MCF 10A (cell line): ENCODE results near the gene RARS1. TPM values are rescaled to one million over a fixed set of nuclear protein-coding genes. Genes with fewer than 3 reads are reported as not detected.

Experiments
- BruUV-seq: library from RNA; stranded (reverse); fragments of 400-500 nt; replicated peaks from 2 replicates; lab custom pipeline; 2021; lab: Mats Ljungman, UMichigan
- CTCF ChIA-PET: fragments of 300-600 bp; sonication (Branson Sonifier 250); formaldehyde crosslinking; extraction: SDS; loops from one replicate; lab custom pipeline; 2021; ENCODE audit warnings: antibody characterized with exemption, inconsistent platforms; lab: Yijun Ruan, JAX
- POLR2A ChIA-PET: fragments of 300-600, 350-650 bp; sonication (Branson Sonifier 250); formaldehyde crosslinking; extraction: SDS; loops from one replicate; lab custom pipeline; 2020; ENCODE audit warnings: antibody characterized with exemption, inconsistent platforms; lab: Yijun Ruan, JAX
- DNase-seq: peaks from one replicate; pipeline ENCODE4 v3.0.0-alpha.2; 2018; ENCODE audit not compliant: unreplicated experiment
- H3K27ac Mint-ChIP-seq: one replicate; pipeline ENCODE4 v1.8.0; 2022; ENCODE audit warnings: mild to moderate bottlenecking, low read depth, mixed read lengths; ENCODE audit not compliant: unreplicated experiment
- H3K27me3 Mint-ChIP-seq: one replicate; pipeline ENCODE4 v1.8.0; 2022; ENCODE audit warnings: mixed read lengths; ENCODE audit not compliant: insufficient read depth, unreplicated experiment
- H3K36me3 Mint-ChIP-seq: one replicate; pipeline ENCODE4 v1.8.0; 2022; ENCODE audit warnings: mild to moderate bottlenecking, moderate library complexity, mixed read lengths; ENCODE audit not compliant: insufficient read depth, unreplicated experiment
- H3K4me1 Mint-ChIP-seq: one replicate; pipeline ENCODE4 v1.8.0; 2022; ENCODE audit warnings: mixed read lengths; ENCODE audit not compliant: insufficient read depth, unreplicated experiment
- H3K4me3 Mint-ChIP-seq: one replicate; pipeline ENCODE4 v1.8.0; 2022; ENCODE audit warnings: mild to moderate bottlenecking, moderate library complexity, mixed read lengths; ENCODE audit not compliant: unreplicated experiment
- H3K9me3 Mint-ChIP-seq: one replicate; pipeline ENCODE4 v1.8.0; 2022; ENCODE audit warnings: mixed read lengths; ENCODE audit not compliant: unreplicated experiment
- intact Hi-C: fragments of 100-400 bp; cut with micrococcal nuclease; formaldehyde crosslinking; loops from 2 replicates; pipeline ENCODE4 v1.14.1; 2022
- total RNA-seq: library from RNA; stranded (reverse); gene quantifications from 2 replicates; pipeline ENCODE4 v1.2.3, GENCODE V29; 2022
- TF ChIP-seq, protein P1 (sequence below): fragments of 200-600 bp; IDR thresholded peaks from one replicate; pipeline ENCODE4 v1.8.0; 2022; ENCODE audit warnings: antibody characterized with exemption, mild to moderate bottlenecking; ENCODE audit not compliant: unreplicated experiment

The RARS1 gene
- total RNA-seq, 1 experiment from 2014 or later: 127 TPM

DNA sequence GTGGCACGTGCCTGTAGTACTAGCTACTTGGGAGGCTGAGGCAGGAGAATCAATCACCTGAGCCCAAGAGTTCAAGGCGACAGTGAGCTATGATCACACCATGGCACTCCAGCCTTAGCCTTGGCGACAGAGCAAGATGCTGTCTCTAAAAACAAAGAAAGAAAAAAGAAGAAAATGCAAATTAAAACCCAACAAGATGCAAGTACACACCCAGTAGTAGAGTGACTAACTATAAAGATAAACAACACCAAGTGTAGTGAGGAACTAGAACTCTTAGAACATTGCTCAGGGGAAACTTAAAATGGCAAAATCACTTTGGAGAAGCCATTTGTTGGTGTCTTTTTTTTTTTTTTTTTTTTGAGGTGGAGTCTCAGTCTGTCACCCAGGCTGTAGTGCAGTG, 34.7 kb upstream of the RARS1 start:
- DNase-seq: no peak
- no peak overlapping the region for H3K4me3 Mint-ChIP-seq
- BruUV-seq: no TSS peak
- peaks cover 75% of the 10 kb centered on the region for H3K36me3 Mint-ChIP-seq
- no peaks in the 10 kb centered on the region for H3K27me3 Mint-ChIP-seq
- ChIA-PET POLR2A (no interaction called here), CTCF (interaction anchor here (0.7 to 2.4 kb wide), 3 partner anchors 29 to 182 kb away, joined by 3 to 7 read pairs (median 4); no protein-coding TSS in a partner anchor)
- intact Hi-C loops: no loop called here
- no peaks in the 10 kb centered on the region for H3K9me3 Mint-ChIP-seq
- TF ChIP-seq, protein P1, sequence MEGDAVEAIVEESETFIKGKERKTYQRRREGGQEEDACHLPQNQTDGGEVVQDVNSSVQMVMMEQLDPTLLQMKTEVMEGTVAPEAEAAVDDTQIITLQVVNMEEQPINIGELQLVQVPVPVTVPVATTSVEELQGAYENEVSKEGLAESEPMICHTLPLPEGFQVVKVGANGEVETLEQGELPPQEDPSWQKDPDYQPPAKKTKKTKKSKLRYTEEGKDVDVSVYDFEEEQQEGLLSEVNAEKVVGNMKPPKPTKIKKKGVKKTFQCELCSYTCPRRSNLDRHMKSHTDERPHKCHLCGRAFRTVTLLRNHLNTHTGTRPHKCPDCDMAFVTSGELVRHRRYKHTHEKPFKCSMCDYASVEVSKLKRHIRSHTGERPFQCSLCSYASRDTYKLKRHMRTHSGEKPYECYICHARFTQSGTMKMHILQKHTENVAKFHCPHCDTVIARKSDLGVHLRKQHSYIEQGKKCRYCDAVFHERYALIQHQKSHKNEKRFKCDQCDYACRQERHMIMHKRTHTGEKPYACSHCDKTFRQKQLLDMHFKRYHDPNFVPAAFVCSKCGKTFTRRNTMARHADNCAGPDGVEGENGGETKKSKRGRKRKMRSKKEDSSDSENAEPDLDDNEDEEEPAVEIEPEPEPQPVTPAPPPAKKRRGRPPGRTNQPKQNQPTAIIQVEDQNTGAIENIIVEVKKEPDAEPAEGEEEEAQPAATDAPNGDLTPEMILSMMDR: no peak
- H3K4me1 Mint-ChIP-seq: no peaks in the 10 kb centered on the region
- no peak overlapping the region for H3K27ac Mint-ChIP-seq

DNA sequence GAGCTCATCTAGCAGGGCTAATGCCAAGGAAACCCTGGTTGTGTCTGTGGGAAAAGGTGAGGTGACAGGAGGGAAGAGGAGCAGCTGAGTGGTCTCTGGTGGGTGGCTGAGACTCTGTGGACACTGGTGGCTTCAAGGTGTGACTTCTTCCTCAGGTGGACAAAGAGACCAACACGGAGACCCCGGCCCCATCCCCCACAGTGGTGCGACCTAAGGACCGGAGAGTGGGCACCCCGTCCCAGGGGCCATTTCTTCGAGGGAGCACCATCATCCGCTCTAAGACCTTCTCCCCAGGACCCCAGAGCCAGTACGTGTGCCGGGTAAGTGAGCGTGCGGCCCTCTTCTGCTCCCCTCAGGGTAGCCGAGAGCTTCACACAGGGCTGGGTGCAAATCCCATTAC, 31.1 kb upstream of the RARS1 start:
- no peak overlapping the region for H3K4me3 Mint-ChIP-seq
- no TSS peak for BruUV-seq
- TF ChIP-seq, protein P1: no peak
- H3K27me3 Mint-ChIP-seq: no peaks in the 10 kb centered on the region
- no peak for DNase-seq
- no peaks in the 10 kb centered on the region for H3K9me3 Mint-ChIP-seq
- intact Hi-C loops: no loop called here
- no peaks in the 10 kb centered on the region for H3K4me1 Mint-ChIP-seq
- POLR2A ChIA-PET: no interaction called here
- H3K36me3 Mint-ChIP-seq: peaks cover 79% of the 10 kb centered on the region
- no peak overlapping the region for H3K27ac Mint-ChIP-seq
- CTCF ChIA-PET: no interaction called here

DNA sequence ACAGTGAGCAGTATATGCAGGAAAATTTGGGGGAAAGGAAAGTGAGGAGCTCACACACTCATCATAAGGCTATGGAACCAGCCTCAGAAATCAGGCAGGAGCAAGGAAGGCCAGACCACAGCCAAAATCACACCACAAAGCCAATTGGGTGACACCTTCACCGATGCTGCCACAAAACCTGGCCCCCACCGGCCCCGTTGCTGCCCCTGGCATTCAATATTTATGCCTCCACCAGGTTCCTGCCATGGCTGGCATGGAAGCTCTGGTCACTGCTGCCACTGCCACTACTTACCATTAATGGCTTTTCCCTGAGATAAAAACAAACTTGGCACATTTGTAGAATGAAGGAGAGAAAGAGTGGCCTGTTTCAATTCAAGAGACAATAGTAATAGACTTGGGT, 28.7 kb upstream of the RARS1 start:
- H3K9me3 Mint-ChIP-seq: no peaks in the 10 kb centered on the region
- peaks cover 88% of the 10 kb centered on the region for H3K36me3 Mint-ChIP-seq
- ChIA-PET POLR2A (interaction anchor here (1.1 kb wide), 1 partner anchor 11 kb away, joined by 3 read pairs; no protein-coding TSS in a partner anchor), CTCF (interaction anchor here (0.7 to 0.9 kb wide), 2 partner anchors 11 to 12 kb away, joined by 3 read pairs; no protein-coding TSS in a partner anchor)
- intact Hi-C loops: no loop called here
- no peak overlapping the region for H3K27ac Mint-ChIP-seq
- DNase-seq: no peak
- no peaks in the 10 kb centered on the region for H3K27me3 Mint-ChIP-seq
- TF ChIP-seq, protein P1: no peak
- H3K4me3 Mint-ChIP-seq: no peak overlapping the region
- H3K4me1 Mint-ChIP-seq: no peaks in the 10 kb centered on the region
- no TSS peak for BruUV-seq

DNA sequence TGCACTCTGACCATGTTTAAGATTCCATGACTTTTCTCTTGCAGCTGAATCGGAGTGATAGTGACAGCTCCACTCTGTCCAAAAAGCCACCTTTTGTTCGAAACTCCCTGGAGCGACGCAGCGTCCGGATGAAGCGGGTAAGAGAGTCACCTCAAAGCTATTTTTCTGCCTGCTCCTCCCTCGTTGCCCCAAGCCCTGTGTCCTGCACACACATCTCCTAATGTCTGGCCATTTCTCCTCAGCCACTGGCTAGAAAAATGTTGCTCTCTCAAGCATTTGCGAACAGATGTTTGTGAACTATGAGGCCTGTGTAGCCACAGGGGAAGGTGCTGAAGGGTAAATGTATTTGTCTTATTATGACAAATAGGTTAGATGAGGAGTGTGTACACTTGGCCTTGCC, 25.7 kb upstream of the RARS1 start:
- intact Hi-C loops: no loop called here
- no peaks in the 10 kb centered on the region for H3K27me3 Mint-ChIP-seq
- no peaks in the 10 kb centered on the region for H3K9me3 Mint-ChIP-seq
- DNase-seq: no peak
- H3K36me3 Mint-ChIP-seq: peaks cover 78% of the 10 kb centered on the region
- TF ChIP-seq, protein P1: no peak
- CTCF ChIA-PET: interaction anchor here (0.7 to 1.3 kb wide), 2 partner anchors 27 to 55 kb away, joined by 3 to 4 read pairs; no protein-coding TSS in a partner anchor
- no peak overlapping the region for H3K4me3 Mint-ChIP-seq
- H3K4me1 Mint-ChIP-seq: no peaks in the 10 kb centered on the region
- BruUV-seq: no TSS peak
- POLR2A ChIA-PET: interaction anchor here (0.6 kb wide), 1 partner anchor 14 kb away, joined by 3 read pairs; no protein-coding TSS in a partner anchor
- H3K27ac Mint-ChIP-seq: no peak overlapping the region
